Activated naive CD4-positive, alpha-beta T cell treated with anti-CD3 and anti-CD28 coated beads, Interleukin-2, amount 50 U/mL, for 24 hours (primary cell): Measurements from ENCODE around the gene HCAR2.

Source experiments
- H3K27ac Mint-ChIP-seq: one replicate; pipeline ENCODE4 v1.8.0; 2021; ENCODE audit warnings: mild to moderate bottlenecking, mixed read lengths
- H3K27me3 Mint-ChIP-seq: one replicate; pipeline ENCODE4 v1.8.0; 2021; ENCODE audit warnings: mixed read lengths
- H3K36me3 Mint-ChIP-seq: one replicate; pipeline ENCODE4 v1.8.0; 2021; ENCODE audit warnings: mixed read lengths
- H3K4me1 Mint-ChIP-seq: one replicate; pipeline ENCODE4 v1.8.0; 2021; ENCODE audit warnings: mixed read lengths
- H3K4me3 Mint-ChIP-seq: one replicate; pipeline ENCODE4 v1.8.0; 2021; ENCODE audit warnings: mild to moderate bottlenecking, mixed read lengths
- H3K9me3 Mint-ChIP-seq: one replicate; pipeline ENCODE4 v1.8.0; 2021; ENCODE audit warnings: mixed read lengths

HCAR2 gene

GRCh38 chr12:122651520-122652224, 51.5 kb downstream of the HCAR2 start:
- H3K4me1 Mint-ChIP-seq = peaks cover 10% of the 10 kb centered on the region
- H3K4me3 Mint-ChIP-seq = no peak overlapping the region
- H3K9me3 Mint-ChIP-seq = no peaks in the 10 kb centered on the region
- H3K27me3 Mint-ChIP-seq = no peaks in the 10 kb centered on the region
- H3K36me3 Mint-ChIP-seq = no peaks in the 10 kb centered on the region
- H3K27ac Mint-ChIP-seq = no peak overlapping the region
